Activated CD4-positive, alpha-beta T cell treated with anti-CD3 and anti-CD28 coated beads for 1 hour (primary cell): Measurements from ENCODE around the gene LIMS2.

ENCODE experiments used
- DNase-seq: peaks from one replicate; pipeline ENCODE4 v3.0.0-alpha.2; 2020

LIMS2 gene

DNA sequence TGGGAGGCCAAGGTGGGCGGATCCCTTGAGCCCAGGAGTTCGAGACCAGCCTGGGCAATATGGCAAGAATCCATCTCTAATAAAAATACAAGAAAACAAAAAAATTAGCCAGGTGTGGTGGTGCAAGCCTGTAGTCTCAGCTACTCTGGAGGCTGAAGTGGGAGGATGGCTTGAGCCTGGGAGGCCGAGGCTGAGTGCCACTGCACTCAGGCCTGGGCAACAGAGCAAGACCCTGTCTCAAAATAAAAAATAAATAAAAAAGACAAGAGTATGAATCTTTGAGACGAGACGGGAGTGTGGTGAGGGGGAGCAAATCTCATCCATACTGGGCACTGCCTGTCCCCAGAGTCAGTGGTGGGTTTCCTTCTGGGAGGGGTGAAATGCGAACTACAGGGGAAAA is 17.2 kb downstream of the LIMS2 start:
- DNase-seq = no peak

DNA sequence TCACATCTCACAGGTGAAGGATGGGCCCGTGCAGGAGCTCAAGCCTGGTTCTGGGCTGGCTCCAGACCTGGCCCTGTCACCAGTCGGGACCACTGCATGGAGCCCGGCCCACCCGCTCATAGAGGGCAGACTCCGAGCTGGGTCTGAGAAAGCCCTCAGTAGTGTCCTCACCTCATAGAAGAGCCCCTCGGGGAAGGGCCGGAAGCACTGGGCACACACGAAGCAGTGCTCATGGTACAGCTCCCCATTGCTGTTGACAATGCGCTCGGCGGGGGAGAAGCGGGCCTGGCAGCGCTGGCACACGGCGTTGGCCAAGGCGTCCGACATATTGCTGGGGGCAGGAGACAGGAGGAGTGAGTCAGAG is 18.1 kb downstream of the LIMS2 start:
- DNase-seq = no peak

DNA sequence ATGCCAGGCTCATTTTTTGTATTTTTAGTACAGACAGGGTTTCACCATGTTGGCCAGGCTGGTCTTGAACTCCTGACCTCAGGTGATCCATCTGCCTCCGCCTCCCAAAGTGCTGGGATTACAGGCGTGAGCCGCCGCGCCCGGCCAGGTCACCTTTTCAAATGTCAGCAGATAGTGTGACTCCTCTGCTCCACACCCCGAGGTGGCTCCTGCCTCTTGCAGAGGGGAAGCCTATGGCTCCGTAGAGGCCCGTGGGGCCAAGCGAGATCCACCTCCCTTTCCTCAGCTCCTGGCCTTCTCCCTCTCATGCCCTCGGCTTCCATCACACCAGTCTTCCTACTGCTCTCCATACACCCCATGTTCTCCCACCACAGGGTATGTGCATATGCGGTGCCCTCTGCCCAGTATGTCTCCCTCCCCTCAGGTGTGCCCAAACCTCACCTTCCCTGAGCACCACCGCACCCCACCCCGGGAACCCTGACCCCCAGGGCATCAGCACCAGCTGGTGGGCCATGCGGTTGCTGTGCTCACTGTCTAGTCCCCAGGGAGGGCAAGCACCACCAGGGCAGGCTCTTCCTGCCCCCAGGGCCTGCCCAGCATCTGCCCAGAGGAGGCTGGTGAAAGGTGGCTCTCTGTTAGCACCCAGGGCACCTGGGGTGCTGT is 18.6 kb downstream of the LIMS2 start:
- no peak for DNase-seq

DNA sequence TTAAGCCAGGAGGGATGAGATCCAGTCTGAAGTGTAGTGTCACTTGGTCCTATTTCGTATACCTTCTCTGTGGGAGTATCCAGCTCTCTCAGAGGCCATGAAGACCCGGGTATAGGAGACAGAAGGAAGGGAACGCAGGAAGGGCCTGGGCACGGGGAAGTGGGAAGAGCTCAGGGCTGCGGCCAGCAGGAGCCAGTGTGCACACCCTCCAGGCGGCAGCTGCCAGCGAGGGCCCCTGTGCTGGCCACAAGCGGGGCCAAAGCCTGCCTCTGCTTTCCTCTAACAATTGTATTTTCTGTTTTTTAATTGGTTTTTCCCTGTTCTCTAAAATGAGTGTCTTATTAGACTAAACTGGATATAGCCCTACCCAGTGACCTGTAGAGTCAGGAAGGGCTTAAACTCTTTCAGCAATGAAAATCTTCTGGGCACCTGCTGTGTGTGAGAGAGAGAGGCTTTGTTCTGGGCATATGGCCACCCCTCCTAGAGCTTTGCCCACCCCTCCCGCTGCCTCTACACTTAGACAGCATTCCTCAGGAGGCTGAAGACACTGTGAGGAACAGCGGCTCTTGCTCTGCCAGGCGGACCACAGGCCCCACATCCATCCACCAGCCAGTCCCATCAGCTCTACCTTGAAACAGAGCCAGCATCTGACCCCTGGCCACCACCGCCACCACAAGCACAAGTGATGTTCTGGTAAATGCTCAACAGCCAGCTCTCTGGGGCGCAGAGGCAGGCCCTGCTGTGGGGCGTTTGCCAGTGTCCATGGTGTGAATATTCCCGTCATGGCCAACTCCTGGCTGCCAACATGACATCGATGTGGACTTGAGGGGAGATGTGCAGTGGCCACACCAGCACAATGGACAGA is 19.9 kb downstream of the LIMS2 start:
- DNase-seq = no peak

DNA sequence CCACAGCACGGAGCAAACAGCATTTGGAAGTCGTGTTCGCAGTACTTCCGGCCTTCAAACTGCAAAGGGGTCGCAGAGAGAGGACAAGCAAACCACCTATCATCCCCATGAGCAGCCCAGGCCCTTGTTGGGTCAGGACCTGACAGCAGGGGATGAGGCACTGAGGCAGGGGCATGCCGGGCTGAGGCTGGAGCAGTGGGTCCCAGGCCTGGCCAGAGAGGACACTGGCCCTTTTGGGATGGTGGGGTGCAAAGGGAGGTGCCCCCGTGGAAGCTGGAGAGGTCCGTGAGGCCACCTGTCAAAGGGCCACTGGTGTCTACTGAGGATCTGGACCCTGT is 20.5 kb downstream of the LIMS2 start:
- no peak for DNase-seq

DNA sequence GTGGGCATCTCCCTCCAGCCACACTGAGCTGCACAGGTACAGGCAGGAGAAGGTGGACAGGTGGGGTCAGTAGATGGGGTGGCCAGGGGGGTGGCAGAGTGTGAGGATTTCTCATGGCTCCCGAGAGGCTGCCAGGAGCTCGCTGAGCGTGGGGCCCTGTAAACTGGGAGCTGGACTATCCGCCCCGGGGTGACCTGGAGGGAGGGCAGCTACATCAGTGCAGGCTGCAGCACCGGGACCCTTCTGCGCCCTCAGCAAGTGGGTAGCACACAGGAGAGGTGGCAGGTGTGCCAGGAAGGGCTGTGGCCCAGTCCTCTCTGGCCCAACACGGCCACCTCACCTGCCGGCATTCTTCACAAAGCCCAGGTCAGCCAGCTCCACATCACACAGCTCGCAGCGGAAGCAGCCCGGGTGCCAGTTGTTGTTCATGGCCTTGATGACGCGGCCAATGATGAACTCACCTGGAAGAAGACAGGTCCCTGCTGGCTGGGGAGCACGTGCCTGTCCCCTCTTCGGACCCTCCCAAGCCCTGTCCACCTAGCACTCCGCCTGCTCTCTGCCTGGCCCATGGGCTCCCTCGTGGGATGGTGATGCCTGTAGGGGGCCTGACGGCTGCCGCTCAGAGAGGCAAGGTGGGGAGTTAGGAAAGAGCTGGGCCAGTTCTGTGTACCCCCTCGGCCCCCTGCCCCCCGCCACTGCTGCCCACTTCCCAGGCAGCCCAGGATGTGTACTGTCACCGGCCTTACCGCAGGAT is 21.1 kb downstream of the LIMS2 start:
- no peak for DNase-seq

DNA sequence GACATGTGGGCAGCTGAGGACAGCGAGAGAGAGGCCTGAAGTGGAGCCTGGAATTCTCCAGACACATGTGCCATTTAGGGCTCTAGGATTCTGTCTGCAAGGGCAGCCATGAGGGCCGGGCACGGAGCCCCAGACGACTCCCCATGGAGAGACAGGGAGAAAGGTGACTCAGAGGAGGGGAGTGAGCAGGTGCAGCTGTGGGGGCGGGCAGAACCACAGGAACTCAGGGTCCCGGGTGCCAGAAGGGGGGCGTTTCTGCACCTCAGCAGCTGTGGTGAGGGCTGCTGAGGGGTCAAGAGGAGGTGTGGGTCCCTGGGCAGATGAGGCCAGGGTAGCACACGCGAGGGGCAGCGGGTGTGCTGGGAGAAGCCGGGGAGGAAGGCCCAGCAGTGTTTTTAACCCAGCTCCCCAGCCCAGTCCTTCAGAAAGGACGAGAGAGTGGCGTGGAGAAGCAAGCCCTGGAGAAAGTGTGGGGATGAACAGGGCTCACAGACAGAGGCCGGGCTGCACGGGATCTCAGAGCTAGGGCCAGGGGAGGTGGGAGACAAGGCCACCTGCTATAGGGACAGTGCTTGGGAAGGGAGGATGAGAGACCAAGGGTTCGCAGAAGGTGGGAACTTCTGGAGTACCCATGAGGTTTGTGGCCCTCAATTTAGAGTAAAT is 21.8 kb downstream of the LIMS2 start:
- DNase-seq = no peak

DNA sequence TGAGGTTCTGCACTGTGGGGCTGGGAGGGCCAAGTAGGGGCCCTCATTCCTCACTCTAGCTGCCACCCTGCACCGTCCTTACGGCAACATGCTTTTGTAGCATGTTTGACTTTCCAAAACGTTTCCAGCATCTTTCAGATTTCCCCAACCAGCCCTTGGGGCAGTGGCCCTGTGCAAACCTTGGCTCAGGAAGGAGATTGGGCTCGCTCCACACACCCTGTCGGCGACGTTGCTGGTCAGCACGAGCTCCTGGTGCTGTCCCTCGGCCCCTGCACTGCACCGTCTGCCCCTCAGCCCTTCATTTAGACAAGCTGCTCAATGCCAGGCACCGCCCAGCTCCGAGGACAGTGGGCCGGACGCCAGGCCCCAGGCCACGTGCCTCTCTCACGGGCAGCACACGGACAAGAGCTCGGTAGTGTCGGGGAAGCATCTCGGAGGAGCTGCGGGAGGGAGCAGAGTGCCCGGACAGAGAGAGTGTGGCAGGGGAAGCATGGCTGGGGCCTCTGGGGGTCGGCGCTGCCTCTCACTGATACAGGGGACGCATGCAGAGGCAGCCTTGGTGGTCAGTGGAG is 22.5 kb downstream of the LIMS2 start:
- DNase-seq = no peak

DNA sequence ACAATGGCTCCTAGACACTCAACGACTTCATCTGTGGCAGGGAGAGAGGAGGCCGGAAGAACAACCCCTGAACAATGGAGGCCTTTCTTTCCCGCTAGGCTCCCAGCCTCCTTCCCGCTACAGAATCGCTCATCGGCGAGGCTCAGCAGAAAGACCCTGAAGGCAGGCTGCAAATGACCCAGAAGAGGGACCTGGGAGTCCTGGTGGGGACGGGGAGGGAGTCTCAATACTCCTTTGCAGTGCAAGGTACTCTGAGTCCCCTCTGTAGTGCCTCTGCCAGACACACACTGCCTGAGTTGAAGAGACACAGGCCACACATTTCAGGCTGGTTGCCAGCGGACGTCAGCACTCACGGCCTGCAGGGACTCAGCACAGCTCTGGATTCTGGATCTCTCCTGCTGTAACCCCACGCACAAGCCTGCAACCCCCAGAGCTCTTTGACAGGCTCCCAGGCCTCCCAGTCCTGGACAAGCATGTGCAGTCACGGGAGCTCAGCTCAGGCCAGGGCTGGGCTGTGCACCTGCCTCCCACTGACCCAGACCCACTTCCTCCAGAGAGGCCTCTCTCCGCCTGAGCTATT is 23.3 kb downstream of the LIMS2 start:
- DNase-seq = no peak

DNA sequence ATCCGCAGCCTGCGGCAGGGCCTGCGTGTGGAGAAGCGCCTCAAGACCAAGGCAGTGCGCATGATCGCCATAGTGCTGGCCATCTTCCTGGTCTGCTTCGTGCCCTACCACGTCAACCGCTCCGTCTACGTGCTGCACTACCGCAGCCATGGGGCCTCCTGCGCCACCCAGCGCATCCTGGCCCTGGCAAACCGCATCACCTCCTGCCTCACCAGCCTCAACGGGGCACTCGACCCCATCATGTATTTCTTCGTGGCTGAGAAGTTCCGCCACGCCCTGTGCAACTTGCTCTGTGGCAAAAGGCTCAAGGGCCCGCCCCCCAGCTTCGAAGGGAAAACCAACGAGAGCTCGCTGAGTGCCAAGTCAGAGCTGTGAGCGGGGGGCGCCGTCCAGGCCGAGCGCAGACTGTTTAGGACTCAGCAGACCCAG is 23.9 kb downstream of the LIMS2 start:
- no peak for DNase-seq

DNA sequence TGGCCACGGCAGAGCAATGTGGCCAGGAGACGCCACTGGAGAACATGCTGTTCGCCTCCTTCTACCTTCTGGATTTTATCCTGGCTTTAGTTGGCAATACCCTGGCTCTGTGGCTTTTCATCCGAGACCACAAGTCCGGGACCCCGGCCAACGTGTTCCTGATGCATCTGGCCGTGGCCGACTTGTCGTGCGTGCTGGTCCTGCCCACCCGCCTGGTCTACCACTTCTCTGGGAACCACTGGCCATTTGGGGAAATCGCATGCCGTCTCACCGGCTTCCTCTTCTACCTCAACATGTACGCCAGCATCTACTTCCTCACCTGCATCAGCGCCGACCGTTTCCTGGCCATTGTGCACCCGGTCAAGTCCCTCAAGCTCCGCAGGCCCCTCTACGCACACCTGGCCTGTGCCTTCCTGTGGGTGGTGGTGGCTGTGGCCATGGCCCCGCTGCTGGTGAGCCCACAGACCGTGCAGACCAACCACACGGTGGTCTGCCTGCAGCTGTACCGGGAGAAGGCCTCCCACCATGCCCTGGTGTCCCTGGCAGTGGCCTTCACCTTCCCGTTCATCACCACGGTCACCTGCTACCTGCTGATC is 24.4 kb downstream of the LIMS2 start:
- no peak for DNase-seq

DNA sequence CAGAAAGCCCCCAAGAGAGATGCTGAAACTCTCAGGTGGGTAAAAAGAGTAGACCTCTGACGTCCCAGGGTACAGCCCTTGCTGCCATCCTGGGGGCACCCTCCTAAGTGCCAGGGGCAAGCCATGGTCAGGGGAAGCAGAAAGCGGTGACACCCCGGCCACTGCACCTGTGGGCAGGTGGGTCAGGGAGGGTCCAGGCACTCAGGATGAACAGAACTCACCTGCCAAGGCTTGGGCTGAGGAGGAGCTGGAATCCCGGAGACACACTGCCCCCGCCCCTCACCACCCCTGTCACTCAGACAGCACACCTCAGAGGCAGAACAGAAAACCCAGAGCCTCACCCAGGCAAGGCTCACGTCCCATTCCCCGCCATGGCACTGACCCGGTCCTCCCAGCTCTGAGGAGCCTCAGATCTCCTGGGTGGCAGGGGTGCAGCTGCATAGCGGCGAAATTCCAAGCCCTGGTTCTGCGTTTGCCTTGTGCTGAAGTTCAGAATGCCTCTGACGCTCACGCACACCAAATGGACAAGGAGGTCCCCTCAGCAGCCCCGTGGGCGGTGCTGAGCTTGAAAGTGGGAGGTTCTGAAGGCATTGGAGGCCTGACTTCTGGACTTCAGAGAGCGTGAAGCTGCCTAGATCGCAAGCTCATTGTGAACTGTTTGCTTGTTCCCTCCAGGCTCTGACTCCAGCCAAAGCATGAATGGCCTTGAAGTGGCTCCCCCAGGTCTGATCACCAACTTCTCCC is 25.1 kb downstream of the LIMS2 start:
- DNase-seq = no peak

DNA sequence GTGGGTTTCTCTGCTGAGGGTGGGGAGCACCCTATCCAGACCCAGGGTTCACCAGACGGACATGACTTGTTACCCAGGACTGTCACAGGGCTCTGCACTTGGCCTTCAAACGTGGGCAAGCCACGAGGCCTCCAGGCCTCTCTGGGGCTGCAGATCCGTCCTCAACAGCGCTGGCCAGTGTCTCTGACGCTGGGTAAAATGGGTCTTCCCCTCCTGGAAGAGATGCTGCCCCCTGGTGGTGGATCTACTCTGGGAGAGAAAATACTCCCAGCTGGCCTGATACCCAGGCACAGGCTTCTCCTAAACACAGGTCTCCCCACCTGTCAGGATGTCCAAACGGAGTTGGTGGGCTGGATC is 25.7 kb downstream of the LIMS2 start:
- peak; percentile 73 for DNase-seq

DNA sequence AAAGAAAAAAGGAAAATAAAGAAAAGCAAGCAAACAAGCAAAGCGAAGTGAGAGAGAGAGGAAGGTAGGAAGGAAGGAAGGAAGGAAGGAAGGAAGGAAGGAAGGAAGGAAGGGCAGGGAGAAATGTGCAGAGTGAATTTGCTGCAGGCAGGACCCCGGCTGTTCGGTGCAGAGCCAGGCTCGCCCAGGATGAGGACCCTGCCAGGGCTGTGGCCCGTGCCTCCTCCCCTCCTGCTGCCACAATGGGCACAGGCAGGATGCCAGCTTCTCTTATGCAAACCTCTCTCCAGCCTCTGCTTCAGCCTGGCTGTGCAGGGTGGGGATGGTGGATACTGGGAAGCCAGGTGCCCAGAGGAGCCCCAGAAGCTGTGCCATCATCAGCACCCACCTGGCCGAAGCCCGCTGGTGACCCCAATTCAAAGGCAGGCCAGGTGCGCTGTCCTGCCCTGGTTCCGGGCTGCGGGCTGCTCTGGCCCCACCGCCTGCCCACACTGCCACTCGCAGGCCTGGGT is 26.2 kb downstream of the LIMS2 start:
- no peak for DNase-seq

DNA sequence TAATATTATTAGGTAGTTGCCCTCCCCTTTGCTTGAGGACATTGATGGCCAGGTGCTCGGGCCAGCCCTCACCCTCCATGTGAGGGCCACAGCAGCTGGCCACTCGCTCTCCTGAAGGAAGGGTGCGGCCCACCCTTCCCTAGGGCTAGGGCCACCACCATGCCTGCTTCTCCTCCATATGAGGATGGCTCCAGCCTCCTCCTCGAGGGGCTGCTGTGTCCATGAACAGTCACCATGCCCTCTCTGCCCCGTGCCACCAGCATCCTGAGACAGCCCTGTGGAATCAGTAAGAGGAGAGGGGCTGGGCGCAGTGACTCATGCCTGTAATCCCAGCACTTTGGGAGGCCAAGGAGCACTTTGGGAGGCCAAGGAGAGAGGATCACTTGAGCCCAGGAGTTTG is 27.0 kb downstream of the LIMS2 start:
- DNase-seq = no peak

DNA sequence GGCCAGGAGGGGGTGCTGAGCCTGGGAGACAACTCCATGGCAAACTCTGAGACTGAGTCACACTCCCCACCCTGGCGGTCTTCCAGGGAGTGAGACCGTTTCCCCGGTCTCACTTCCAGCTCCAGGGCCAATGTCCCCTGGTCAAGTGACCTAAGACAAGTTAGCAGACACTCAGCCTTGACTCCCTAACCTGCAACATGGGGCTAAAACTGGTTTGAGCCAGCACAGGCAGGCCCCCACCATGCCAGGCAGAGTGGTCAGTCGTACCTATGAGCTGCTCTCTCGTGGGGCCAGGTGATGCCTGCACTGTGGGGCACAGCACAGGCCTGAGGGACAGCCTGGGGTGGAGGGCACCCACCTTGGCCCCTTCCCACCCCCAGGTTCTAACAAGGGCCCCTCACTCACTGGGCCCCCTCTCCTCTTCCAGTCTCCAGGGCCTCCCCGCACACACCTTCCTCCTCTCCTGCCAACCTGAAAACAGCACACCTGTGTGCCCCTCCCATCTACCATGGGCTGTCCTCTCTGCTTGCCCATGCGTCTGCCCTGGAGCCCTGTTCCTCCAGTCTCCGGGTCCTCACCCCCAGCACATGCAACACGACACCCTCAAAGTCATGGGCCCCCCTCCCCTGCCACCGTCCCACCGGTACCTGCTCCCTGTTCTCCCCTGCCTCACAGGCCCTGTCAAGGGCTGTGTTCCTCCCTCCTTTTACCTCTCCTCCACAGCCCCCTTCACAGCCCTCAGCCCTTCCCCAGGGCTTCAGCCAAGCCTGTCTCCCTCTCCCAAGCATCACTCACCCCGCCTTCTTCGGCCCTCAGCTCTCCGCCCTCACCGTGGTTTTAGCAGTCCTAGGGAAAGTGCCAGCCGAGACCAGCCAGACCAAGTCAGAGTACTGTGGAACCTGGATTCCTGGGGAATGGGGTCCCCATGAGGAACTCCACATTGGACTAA is 27.8 kb downstream of the LIMS2 start:
- DNase-seq = no peak

DNA sequence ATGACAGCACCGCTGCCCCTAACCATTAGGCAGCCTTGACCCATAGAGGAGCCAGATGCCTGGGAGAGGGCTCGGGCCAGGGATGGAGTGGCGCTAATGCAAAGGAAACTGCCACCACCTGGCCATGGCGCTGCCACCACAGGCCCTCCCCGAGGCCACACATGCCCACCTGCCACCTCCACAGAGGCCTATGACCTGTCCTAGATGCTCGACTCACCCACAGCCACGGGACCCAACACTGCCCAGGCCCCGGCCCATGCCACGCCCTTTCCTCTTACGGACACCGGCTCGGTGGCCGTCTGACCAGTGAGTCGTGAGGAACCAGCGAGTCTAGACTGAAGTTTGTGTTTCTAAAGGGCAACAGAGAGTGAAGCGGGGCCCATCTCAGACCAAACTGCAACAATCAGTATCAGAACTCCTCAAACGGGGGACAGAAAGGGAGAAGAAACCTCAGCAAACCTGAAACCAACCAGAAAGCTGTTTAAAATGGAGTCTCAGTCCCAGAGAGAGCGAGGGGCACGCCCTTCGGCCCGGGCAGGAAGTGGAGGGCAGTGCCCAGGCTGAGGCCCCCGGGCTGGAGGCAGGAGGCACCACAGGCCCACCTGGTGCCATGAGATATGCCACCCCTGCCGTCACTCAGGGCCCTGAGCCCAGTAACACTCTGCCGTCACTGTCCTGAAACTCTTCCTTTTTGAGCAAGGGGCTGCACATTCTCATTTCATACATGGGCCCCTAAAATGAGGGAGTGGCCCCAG is 28.7 kb downstream of the LIMS2 start:
- no peak for DNase-seq

DNA sequence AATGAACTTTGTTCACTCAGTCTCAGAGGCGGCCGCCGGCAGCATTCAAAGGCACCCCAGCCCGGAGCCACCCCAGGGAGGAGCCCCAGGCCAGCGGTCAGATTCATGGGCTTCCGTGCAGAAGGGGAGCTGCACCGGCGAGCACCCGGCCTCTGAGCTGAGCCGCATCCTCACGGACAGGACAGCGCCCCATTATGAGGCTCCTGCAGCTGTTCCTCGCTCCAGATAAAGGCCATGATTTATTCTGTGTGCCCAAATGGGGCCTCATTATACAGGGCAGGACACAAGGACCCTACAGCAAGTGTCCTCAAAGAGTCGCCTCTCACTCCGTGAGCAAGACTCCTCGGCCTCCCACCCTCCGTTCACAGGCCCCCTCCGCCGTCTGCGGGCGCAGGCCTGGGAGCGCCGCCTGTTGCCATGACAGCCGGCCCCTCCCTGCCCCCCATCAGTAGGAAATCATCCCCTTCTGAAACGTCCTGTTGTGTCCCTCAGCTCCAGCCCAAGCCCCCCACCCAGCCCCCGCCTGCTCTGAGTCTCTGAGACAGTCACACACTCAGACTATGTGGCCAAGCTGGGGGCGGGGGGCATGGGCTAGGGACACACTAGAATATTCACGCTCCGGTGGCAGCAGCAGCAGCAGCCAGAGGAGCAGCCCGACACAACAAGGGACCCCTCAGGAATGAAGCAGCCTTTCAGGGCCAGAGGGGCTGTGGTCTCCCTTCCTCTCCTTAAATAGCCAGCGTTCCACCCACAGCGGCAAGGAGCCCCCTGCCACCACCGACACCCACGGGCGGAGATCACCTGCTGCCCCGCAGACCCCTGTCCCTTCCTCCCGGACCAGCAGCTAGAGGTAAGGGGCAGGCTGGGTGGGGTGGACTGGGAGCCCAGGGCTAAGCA is 29.7 kb downstream of the LIMS2 start, which contains the start of gene GPR17:
GPR17 (plus strand) TSS at position 759 of the 897 bp plus-strand sequence. CDS start 4,583 bp downstream, outside the sequence.
- no peak for DNase-seq
